ENCODE data around the gene RIMBP3C.
"Not testable (repeated sequence)": the region's sequence is repeated elsewhere in the genome, so short reads cannot be mapped to it uniquely, and the experiment has no call there.

Gene RIMBP3C

GRCh38 chr22:21587803-21588611, 36.7 kb upstream of the RIMBP3C start:
- peak overlapping the region; percentile 57 for H3K4me2 ChIP-seq (ENCODE audit: low read length)
- peaks cover 44% of the 10 kb centered on the region for H4K20me1 ChIP-seq (ENCODE audit: control insufficient read depth, insufficient read depth, low read depth, low read length)
- TF ChIP-seq CTCF (IDR thresholded peaks at IDR 0.05; ENCODE audit: low read depth, low read length, poor library complexity, severe bottlenecking) (no peak), EZH2phosphoT487 (IDR thresholded peaks at IDR 0.05; ENCODE audit: borderline replicate concordance, low read length) (no peak)
- H3K27me3 ChIP-seq (ENCODE audit: control insufficient read depth, low read length): no peaks in the 10 kb centered on the region
- H3K9me2 ChIP-seq (replicated peaks; ENCODE audit: control insufficient read depth, low read length): no peaks in the 10 kb centered on the region
- H3K36me3 ChIP-seq (ENCODE audit: control insufficient read depth, low read length): peaks cover 47% of the 10 kb centered on the region
- peak overlapping the region; percentile 56 for H3K27ac ChIP-seq (ENCODE audit: low read depth, low read length)
- H3K4me3 ChIP-seq (ENCODE audit: low read length): peak overlapping the region; percentile 20; the same call in 1 of the 2 replicates
- peaks cover 99% of the 10 kb centered on the region for H3K79me2 ChIP-seq (ENCODE audit: control insufficient read depth, low read length)
- peaks cover 62% of the 10 kb centered on the region for H3K4me1 ChIP-seq (ENCODE audit: control insufficient read depth, low read length)
- no peaks in the 10 kb centered on the region for H3K9me3 ChIP-seq (ENCODE audit: control insufficient read depth, insufficient read depth, low read length)
- peaks cover 12% of the 10 kb centered on the region for H3F3A ChIP-seq (ENCODE audit: control insufficient read depth, insufficient read depth)

GRCh38 chr22:21585389-21585788, 34.1 kb upstream of the RIMBP3C start:
- H4K20me1 ChIP-seq (ENCODE audit: control insufficient read depth, insufficient read depth, low read depth, low read length): peaks cover 32% of the 10 kb centered on the region
- no peak overlapping the region for H3K4me3 ChIP-seq (ENCODE audit: low read length)
- no peaks in the 10 kb centered on the region for H3K9me2 ChIP-seq (replicated peaks; ENCODE audit: control insufficient read depth, low read length)
- H3F3A ChIP-seq (ENCODE audit: control insufficient read depth, insufficient read depth): peaks cover 10% of the 10 kb centered on the region
- no peak overlapping the region for H3K4me2 ChIP-seq (ENCODE audit: low read length)
- TF ChIP-seq CTCF (IDR thresholded peaks at IDR 0.05; ENCODE audit: low read depth, low read length, poor library complexity, severe bottlenecking): no peak
- no peak for TF ChIP-seq EZH2phosphoT487 (IDR thresholded peaks at IDR 0.05; ENCODE audit: borderline replicate concordance, low read length)
- H3K4me1 ChIP-seq (ENCODE audit: control insufficient read depth, low read length): peaks cover 53% of the 10 kb centered on the region
- H3K79me2 ChIP-seq (ENCODE audit: control insufficient read depth, low read length): peaks cover 99% of the 10 kb centered on the region
- no peaks in the 10 kb centered on the region for H3K27me3 ChIP-seq (ENCODE audit: control insufficient read depth, low read length)
- H3K36me3 ChIP-seq (ENCODE audit: control insufficient read depth, low read length): peaks cover 25% of the 10 kb centered on the region
- H3K27ac ChIP-seq (ENCODE audit: low read depth, low read length): no peak overlapping the region; the same call in 1 of the 2 replicates
- H3K9me3 ChIP-seq (ENCODE audit: control insufficient read depth, insufficient read depth, low read length): no peaks in the 10 kb centered on the region

- no peak overlapping the region for H3K27ac ChIP-seq (ENCODE audit: low read depth, low read length)
Observed at GRCh38 chr22:21582801-21583740, 31.8 kb upstream of the RIMBP3C start.

GRCh38 chr22:21581009-21581713, 29.9 kb upstream of the RIMBP3C start:
- H3K9me2 ChIP-seq (replicated peaks; ENCODE audit: control insufficient read depth, low read length); H3K9me3 ChIP-seq (ENCODE audit: control insufficient read depth, insufficient read depth, low read length); H3F3A ChIP-seq (ENCODE audit: control insufficient read depth, insufficient read depth); H3K27ac ChIP-seq (ENCODE audit: low read depth, low read length); H3K4me3 ChIP-seq (ENCODE audit: low read length); H3K4me2 ChIP-seq (ENCODE audit: low read length); H3K27me3 ChIP-seq (ENCODE audit: control insufficient read depth, low read length): not testable (repeated sequence)
- peaks cover 100% of the 10 kb centered on the region for H3K79me2 ChIP-seq (ENCODE audit: control insufficient read depth, low read length)
- H3K4me1 ChIP-seq (ENCODE audit: control insufficient read depth, low read length): peaks cover 28% of the 10 kb centered on the region
- H3K36me3 ChIP-seq (ENCODE audit: control insufficient read depth, low read length): peaks cover 34% of the 10 kb centered on the region
- H4K20me1 ChIP-seq (ENCODE audit: control insufficient read depth, insufficient read depth, low read depth, low read length): peaks cover 37% of the 10 kb centered on the region

More at GRCh38 chr22:21582801-21583740, 31.8 kb upstream of the RIMBP3C start:
- Histone ChIP-seq H3F3A (ENCODE audit: control insufficient read depth, insufficient read depth) (peaks cover 9% of the 10 kb centered on the region), H3K4me1 (ENCODE audit: control insufficient read depth, low read length) (peaks cover 47% of the 10 kb centered on the region), H3K9me2 (replicated peaks; ENCODE audit: control insufficient read depth, low read length) (no peaks in the 10 kb centered on the region), H3K36me3 (ENCODE audit: control insufficient read depth, low read length) (peaks cover 31% of the 10 kb centered on the region), H3K4me3 (ENCODE audit: low read length) (no peak overlapping the region), H3K4me2 (ENCODE audit: low read length) (no peak overlapping the region), H4K20me1 (ENCODE audit: control insufficient read depth, insufficient read depth, low read depth, low read length) (peaks cover 38% of the 10 kb centered on the region), H3K79me2 (ENCODE audit: control insufficient read depth, low read length) (peaks cover 100% of the 10 kb centered on the region), H3K9me3 (ENCODE audit: control insufficient read depth, insufficient read depth, low read length) (no peaks in the 10 kb centered on the region), H3K27me3 (ENCODE audit: control insufficient read depth, low read length) (no peaks in the 10 kb centered on the region)
- TF ChIP-seq EZH2phosphoT487 (IDR thresholded peaks at IDR 0.05; ENCODE audit: borderline replicate concordance, low read length) (no peak), CTCF (IDR thresholded peaks at IDR 0.05; ENCODE audit: low read depth, low read length, poor library complexity, severe bottlenecking) (no peak)

GRCh38 chr22:21580623-21581007, 29.4 kb upstream of the RIMBP3C start:
- not testable (repeated sequence) for H3K9me2 ChIP-seq (replicated peaks; ENCODE audit: control insufficient read depth, low read length); H3K9me3 ChIP-seq (ENCODE audit: control insufficient read depth, insufficient read depth, low read length); H3K27ac ChIP-seq (ENCODE audit: low read depth, low read length); H3K4me2 ChIP-seq (ENCODE audit: low read length); H3F3A ChIP-seq (ENCODE audit: control insufficient read depth, insufficient read depth); H3K27me3 ChIP-seq (ENCODE audit: control insufficient read depth, low read length); H3K4me3 ChIP-seq (ENCODE audit: low read length)
- H3K36me3 ChIP-seq (ENCODE audit: control insufficient read depth, low read length): peaks cover 34% of the 10 kb centered on the region
- H3K4me1 ChIP-seq (ENCODE audit: control insufficient read depth, low read length): peaks cover 22% of the 10 kb centered on the region
- peaks cover 100% of the 10 kb centered on the region for H3K79me2 ChIP-seq (ENCODE audit: control insufficient read depth, low read length)
- H4K20me1 ChIP-seq (ENCODE audit: control insufficient read depth, insufficient read depth, low read depth, low read length): peaks cover 37% of the 10 kb centered on the region
